CD14-positive monocyte (primary cell): ENCODE measurements around the gene MEMO1. TPM values are rescaled to one million over a fixed set of nuclear protein-coding genes. Genes with fewer than 3 reads are reported as not detected.
"Not testable (repeated sequence)": the region's sequence is repeated elsewhere in the genome, so short reads cannot be mapped to it uniquely, and the experiment has no call there.

Experiments used
- DNase-seq, 3 donors: peaks; one replicate each; pipeline ENCODE4 v3.0.0-alpha.2; 2011 to 2022
- H2AFZ ChIP-seq: 2 replicates; pipeline ENCODE4 v1.6.0; 2012; ENCODE audit warnings: mild to moderate bottlenecking, low read depth, low read length, inconsistent platforms; ENCODE audit not compliant: insufficient read depth, poor library complexity, severe bottlenecking
- H3K27ac ChIP-seq, 2 donors: 1 replicate in 1 of 2; 2 replicates in 1 of 2; pipeline ENCODE4 v1.5.1; 2012 to 2013; ENCODE audit warnings: low read length in 2 of 2, control low read depth in 1 of 2, inconsistent platforms in 1 of 2, low read depth in 1 of 2, mild to moderate bottlenecking in 1 of 2
- H3K27me3 ChIP-seq, 2 donors: one replicate each; pipeline versions ENCODE4 v1.6.0 to v1.6.1; 2011 to 2013; ENCODE audit warnings: low read length in 2 of 2; ENCODE audit not compliant: control insufficient read depth in 2 of 2, insufficient read depth in 2 of 2
- H3K36me3 ChIP-seq, 2 donors: replicated peaks in 1 of 2; 1 replicate in 1 of 2; 2 replicates in 1 of 2; pipeline versions ENCODE4 v1.5.1 to v1.6.1; 2012 to 2013; ENCODE audit warnings: low read length in 2 of 2, control low read depth in 1 of 2, inconsistent platforms in 1 of 2, mild to moderate bottlenecking in 1 of 2; ENCODE audit not compliant: insufficient read depth in 2 of 2, control insufficient read depth in 1 of 2
- H3K4me1 ChIP-seq, 2 donors: 1 replicate in 1 of 2; 2 replicates in 1 of 2; pipeline versions ENCODE4 v1.5.1 to v1.6.1; 2012 to 2013; ENCODE audit warnings: low read length in 2 of 2, control low read depth in 1 of 2, inconsistent platforms in 1 of 2, mild to moderate bottlenecking in 1 of 2, moderate library complexity in 1 of 2; ENCODE audit not compliant: insufficient read depth in 2 of 2, control insufficient read depth in 1 of 2
- H3K4me2 ChIP-seq: replicated peaks from 2 replicates; pipeline ENCODE3; 2012; ENCODE audit warnings: low read length, moderate library complexity, mild to moderate bottlenecking; ENCODE audit not compliant: poor library complexity, severe bottlenecking; ENCODE audit errors: extremely low read depth
- H3K4me3 ChIP-seq, 3 experiments: fragments of 200-600 bp in 1 of 3; sonication (generic) in 1 of 3; replicated peaks in 1 of 3; 1 replicate in 2 of 3; 2 replicates in 1 of 3; pipeline ENCODE4 v1.5.1; 2011 to 2013; ENCODE audit warnings: low read length in 3 of 3, mild to moderate bottlenecking in 3 of 3, control low read depth in 2 of 3, low read depth in 2 of 3, inconsistent platforms in 1 of 3, moderate library complexity in 1 of 3
- H3K79me2 ChIP-seq: 2 replicates; pipeline ENCODE4 v1.6.0; 2012; ENCODE audit warnings: mild to moderate bottlenecking, control low read depth, inconsistent platforms, low read length, moderate library complexity; ENCODE audit not compliant: insufficient read depth
- H3K9ac ChIP-seq: 2 replicates; pipeline ENCODE4 v1.6.0; 2017; ENCODE audit warnings: low read length, mild to moderate bottlenecking; ENCODE audit not compliant: insufficient read depth, poor library complexity, severe bottlenecking
- H3K9me3 ChIP-seq, 2 donors: replicated peaks in 1 of 2; 1 replicate in 1 of 2; 2 replicates in 1 of 2; pipeline versions ENCODE4 v1.5.1 to v1.6.1; 2012 to 2013; ENCODE audit warnings: low read length in 2 of 2, control low read depth in 1 of 2; ENCODE audit not compliant: control insufficient read depth in 1 of 2, insufficient read depth in 1 of 2
- H4K20me1 ChIP-seq: 2 replicates; pipeline ENCODE4 v1.6.0; 2012; ENCODE audit warnings: mild to moderate bottlenecking, low read length, control low read depth, moderate library complexity; ENCODE audit not compliant: insufficient read depth
- H3K27ac Mint-ChIP-seq, 7 donors: one replicate each; pipeline ENCODE4 v1.8.0; 2020; ENCODE audit warnings: mild to moderate bottlenecking in 7 of 7, mixed read lengths in 7 of 7, moderate library complexity in 6 of 7, inconsistent platforms in 2 of 7
- H3K27me3 Mint-ChIP-seq, 3 donors: one replicate each; pipeline ENCODE4 v1.8.0; 2021 to 2022; ENCODE audit warnings: low read depth in 3 of 3, mild to moderate bottlenecking in 3 of 3, mixed read lengths in 3 of 3, moderate library complexity in 3 of 3, inconsistent platforms in 1 of 3
- H3K36me3 Mint-ChIP-seq, 2 donors: one replicate each; pipeline ENCODE4 v1.8.0; 2020; ENCODE audit warnings: mixed read lengths in 2 of 2, inconsistent platforms in 1 of 2, mild to moderate bottlenecking in 1 of 2
- H3K4me1 Mint-ChIP-seq: one replicate; pipeline ENCODE4 v1.8.0; 2020; ENCODE audit warnings: mild to moderate bottlenecking, mixed read lengths
- H3K4me3 Mint-ChIP-seq, 2 donors: one replicate each; pipeline ENCODE4 v1.8.0; 2020; ENCODE audit warnings: mild to moderate bottlenecking in 2 of 2, mixed read lengths in 2 of 2, moderate library complexity in 1 of 2
- H3K9me3 Mint-ChIP-seq, 7 donors: one replicate each; pipeline ENCODE4 v1.8.0; 2020 to 2022; ENCODE audit warnings: mixed read lengths in 7 of 7, mild to moderate bottlenecking in 6 of 7, moderate library complexity in 6 of 7, inconsistent platforms in 2 of 7
- WGBS: methylation state at CpG from one replicate; pipeline ENCODE4 v1.1.5; 2013; ENCODE audit warnings: missing lambda C conversion rate; ENCODE audit not compliant: insufficient coverage; 5-methylcytosine and 5-hydroxymethylcytosine counted together
- intact Hi-C, 2 donors: fragments of 100-400 bp; cut with micrococcal nuclease; formaldehyde crosslinking; loops; one replicate each; pipeline versions ENCODE4 v1.15.0 to v1.15.1; 2023
- polyA plus RNA-seq, 3 donors: library from polyadenylated mRNA; depleted of rRNA in 1 of 3; unstranded in 2 of 3; stranded (reverse) in 1 of 3; fragments of 300-500 nt in 2 of 3; fragments of >200 nt in 1 of 3; fragmentation: Illumina TruSeq in 2 of 3; gene quantifications; 1 replicate in 2 of 3; 2 replicates in 1 of 3; pipeline ENCODE4 v1.2.3, GENCODE V29; 2012 to 2021
- TF ChIP-seq, protein P1 (sequence below): fragments of 200-600 bp; IDR thresholded peaks from one replicate; pipeline ENCODE4 v1.8.0; 2022; ENCODE audit warnings: antibody characterized with exemption, mild to moderate bottlenecking

The MEMO1 gene
- polyA plus RNA-seq, 3 donors, result 49.5 to 63.7 (median 57.0) TPM

DNA sequence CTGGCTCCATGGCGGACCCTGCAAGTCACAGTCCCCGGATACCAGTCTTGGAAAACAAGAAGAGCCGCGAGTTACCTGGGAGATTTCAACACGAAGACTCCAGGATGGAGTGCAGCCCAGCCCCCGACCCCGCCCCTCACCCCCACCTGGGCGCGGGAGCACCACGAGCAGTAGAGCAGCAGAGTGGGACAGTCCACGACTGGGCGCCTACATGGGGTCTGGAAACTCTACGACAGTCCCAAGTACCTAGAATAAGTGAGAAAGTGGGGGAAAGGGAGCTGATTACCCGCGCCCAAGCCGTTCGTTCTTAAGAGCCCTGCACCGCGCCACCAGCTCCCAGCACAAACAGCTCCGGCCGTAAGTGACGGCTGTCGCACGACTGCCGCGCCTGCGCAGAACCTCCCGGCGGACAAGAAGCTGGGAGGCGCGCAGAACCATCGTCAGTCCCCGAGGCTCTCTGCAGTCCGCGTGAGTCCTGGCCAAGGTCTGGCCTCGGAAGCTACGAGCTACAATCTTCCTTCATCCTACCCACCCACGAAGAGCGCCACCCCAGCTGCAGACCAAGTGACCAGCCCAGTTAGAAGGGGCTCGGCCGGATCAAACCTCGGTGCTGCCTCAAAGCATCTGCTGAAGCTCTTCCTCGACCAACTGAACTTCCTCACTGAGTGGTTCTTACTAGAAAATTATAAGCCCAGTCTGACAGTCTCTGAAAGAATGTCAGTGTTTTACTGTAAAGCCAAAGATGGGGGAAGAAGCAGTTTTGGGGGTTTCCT lies 28.8 kb upstream of the MEMO1 start, which contains the start of gene DPY30:
Gene DPY30, minus strand, starts transcription at position 359 of the 773 bp plus-strand sequence. Its CDS starts 349 bp downstream, at position 10.
- H3K4me1 Mint-ChIP-seq, result peaks cover 12% of the 10 kb centered on the region
- Histone ChIP-seq H3K4me3 (peak within 1 kb of the TSS; percentile 60 to 98 (median 67)), H4K20me1 (no peaks in the 10 kb centered on the region), H3K9me3 (no peaks in the 10 kb centered on the region), H3K27me3 (no peaks in the 10 kb centered on the region), H3K27ac (peak within 1 kb of the TSS; percentile 65 to 87), H3K79me2 (peaks cover 17% of the 10 kb centered on the region), H3K4me2 (peak within 1 kb of the TSS; percentile 88), H3K36me3 (peaks cover 0 to 2% of the 10 kb centered on the region in 2 donors), H3K4me1 (peaks cover 9 to 11% of the 10 kb centered on the region in 2 donors), H2AFZ (peak within 1 kb of the TSS; percentile 99), H3K9ac (peak within 1 kb of the TSS; percentile 78)
- no peaks in the 10 kb centered on the region for H3K9me3 Mint-ChIP-seq
- TF ChIP-seq, protein P1, sequence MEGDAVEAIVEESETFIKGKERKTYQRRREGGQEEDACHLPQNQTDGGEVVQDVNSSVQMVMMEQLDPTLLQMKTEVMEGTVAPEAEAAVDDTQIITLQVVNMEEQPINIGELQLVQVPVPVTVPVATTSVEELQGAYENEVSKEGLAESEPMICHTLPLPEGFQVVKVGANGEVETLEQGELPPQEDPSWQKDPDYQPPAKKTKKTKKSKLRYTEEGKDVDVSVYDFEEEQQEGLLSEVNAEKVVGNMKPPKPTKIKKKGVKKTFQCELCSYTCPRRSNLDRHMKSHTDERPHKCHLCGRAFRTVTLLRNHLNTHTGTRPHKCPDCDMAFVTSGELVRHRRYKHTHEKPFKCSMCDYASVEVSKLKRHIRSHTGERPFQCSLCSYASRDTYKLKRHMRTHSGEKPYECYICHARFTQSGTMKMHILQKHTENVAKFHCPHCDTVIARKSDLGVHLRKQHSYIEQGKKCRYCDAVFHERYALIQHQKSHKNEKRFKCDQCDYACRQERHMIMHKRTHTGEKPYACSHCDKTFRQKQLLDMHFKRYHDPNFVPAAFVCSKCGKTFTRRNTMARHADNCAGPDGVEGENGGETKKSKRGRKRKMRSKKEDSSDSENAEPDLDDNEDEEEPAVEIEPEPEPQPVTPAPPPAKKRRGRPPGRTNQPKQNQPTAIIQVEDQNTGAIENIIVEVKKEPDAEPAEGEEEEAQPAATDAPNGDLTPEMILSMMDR, result no peak
- peaks cover 0 to 2% (median 0%) of the 10 kb centered on the region in 3 donors for H3K27me3 Mint-ChIP-seq
- H3K4me3 Mint-ChIP-seq, result peak within 1 kb of the TSS; percentile 93 to 100
- H3K27ac Mint-ChIP-seq, result peak within 1 kb of the TSS; percentile 93 to 98 (median 95)
- intact Hi-C loops, result no loop called here
- DNase-seq, result peak; percentile 85 to 88 (median 87)
- WGBS, result under 1% methylated on average over 36 of the region's 43 CpGs
- H3K36me3 Mint-ChIP-seq, result peaks cover 1 to 16% of the 10 kb centered on the region in 2 donors

DNA sequence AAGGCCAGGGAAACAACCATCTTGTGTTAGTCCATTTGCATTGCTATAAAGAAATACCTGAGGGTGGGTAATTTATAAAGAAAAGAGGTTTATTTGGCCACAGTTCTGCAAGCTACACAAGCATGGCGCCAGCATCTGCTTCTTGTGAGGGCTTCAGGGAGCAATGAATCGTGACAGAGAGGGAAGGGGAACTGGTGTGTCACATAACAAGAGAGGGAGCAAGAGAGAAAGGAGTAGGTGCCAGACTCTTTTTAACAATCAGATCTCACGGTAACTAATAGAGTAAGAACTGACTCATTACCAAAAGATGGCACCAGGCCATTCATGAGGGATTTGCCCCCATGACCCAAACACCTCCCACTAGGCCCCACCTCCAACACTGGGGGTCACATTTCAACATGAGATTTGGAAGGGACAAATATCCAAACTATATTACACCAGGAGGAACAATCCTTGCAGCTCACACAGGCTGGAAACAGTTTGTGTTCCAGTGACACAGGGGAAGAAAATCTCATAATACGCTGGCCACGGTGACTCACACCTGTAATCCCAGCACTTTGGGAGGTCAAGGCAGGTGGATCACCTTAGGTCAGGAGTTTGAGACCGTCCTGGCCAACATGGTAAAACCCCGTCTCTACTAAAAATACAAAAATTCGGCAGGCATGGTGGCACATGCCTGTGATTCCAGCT lies 23.5 kb upstream of the MEMO1 start:
- H3K4me2 ChIP-seq, H3K4me1 ChIP-seq, H4K20me1 ChIP-seq, H3K27me3 ChIP-seq, H3K9me3 Mint-ChIP-seq, intact Hi-C loops, H3K9me3 ChIP-seq, H3K4me3 ChIP-seq, H2AFZ ChIP-seq, H3K27ac ChIP-seq, H3K27me3 Mint-ChIP-seq, DNase-seq, H3K4me3 Mint-ChIP-seq, H3K9ac ChIP-seq: not testable (repeated sequence)
- 87% methylated on average over 6 of the region's 8 CpGs for WGBS
- H3K36me3 Mint-ChIP-seq, result peaks cover 23 to 54% of the 10 kb centered on the region in 2 donors
- Histone ChIP-seq H3K79me2 (peaks cover 33% of the 10 kb centered on the region), H3K36me3 (peaks cover 12 to 23% of the 10 kb centered on the region in 2 donors)
- peak overlapping the region in 4 of 7 donors; percentile 3 to 63 (median 36) for H3K27ac Mint-ChIP-seq
- H3K4me1 Mint-ChIP-seq, result peaks cover 18% of the 10 kb centered on the region

DNA sequence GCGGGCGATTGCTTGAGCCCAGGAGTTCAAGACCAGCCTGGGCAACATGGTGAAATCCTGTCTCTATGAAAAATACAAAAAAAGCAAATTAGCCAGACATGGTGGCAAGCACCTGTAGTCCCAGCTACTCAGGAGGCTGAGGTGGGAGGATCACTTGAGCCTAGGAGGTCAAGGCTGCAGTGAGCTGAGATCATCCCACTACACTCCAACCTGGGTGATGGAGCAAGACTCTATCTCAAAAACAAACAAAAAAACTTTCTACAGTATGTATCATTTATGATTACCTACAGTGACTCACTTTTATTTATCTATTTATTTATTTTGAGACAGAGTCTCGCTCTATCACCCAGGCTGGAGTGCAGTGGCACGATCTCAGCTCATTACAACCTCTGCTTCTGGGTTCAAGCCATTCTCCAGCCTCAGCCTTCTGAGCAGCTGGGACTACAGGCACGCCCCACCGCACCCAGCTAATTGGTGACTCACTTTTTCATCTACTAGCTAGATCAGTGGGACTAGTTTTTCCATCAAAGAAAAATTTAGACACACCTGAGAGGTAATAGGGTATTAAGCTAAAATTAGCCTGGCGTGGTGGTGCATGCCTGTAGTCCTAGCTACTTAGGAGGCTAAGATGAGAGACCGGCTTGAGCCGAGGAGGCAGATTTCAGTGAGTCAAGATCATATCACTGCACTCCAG lies 8.1 kb upstream of the MEMO1 start:
- intact Hi-C loops, DNase-seq, H3K4me1 Mint-ChIP-seq, H3K27ac ChIP-seq, H4K20me1 ChIP-seq, H3K9me3 Mint-ChIP-seq, H3K27ac Mint-ChIP-seq, H3K79me2 ChIP-seq, H3K4me3 Mint-ChIP-seq, H3K27me3 Mint-ChIP-seq, H3K9me3 ChIP-seq, H3K9ac ChIP-seq, H2AFZ ChIP-seq, H3K4me2 ChIP-seq, H3K4me1 ChIP-seq, H3K4me3 ChIP-seq, H3K27me3 ChIP-seq: not testable (repeated sequence)
- peaks cover 28 to 49% of the 10 kb centered on the region in 2 donors for H3K36me3 ChIP-seq
- peaks cover 31 to 39% of the 10 kb centered on the region in 2 donors for H3K36me3 Mint-ChIP-seq
- 100% methylated on average over 4 of the region's 9 CpGs for WGBS
